BJ (cell line): ENCODE measurements around the gene PPP1R36. TPM values are rescaled to one million over a fixed set of nuclear protein-coding genes. Genes with fewer than 3 reads are reported as not detected.
"Not testable (repeated sequence)": the region's sequence is repeated elsewhere in the genome, so short reads cannot be mapped to it uniquely, and the experiment has no call there.

Source experiments
- CTCF ChIA-PET: fragments of 350-600 bp; formaldehyde crosslinking; extraction: SDS; loops from one replicate; lab custom pipeline; 2021; ENCODE audit warnings: antibody characterized with exemption, inconsistent platforms; lab: Yijun Ruan, JAX
- POLR2A ChIA-PET: fragments of 300-600 bp; sonication (Branson Sonifier 250); formaldehyde crosslinking; extraction: SDS; loops from one replicate; lab custom pipeline; 2021; ENCODE audit warnings: antibody characterized with exemption; lab: Charles Lee
- DNase-seq: peaks from one replicate; pipeline ENCODE4 v3.0.0-alpha.2; 2011; ENCODE audit warnings: low read depth
- H3K27me3 ChIP-seq: 2 replicates; pipeline ENCODE4 v1.6.0; 2011; ENCODE audit warnings: low read length; ENCODE audit not compliant: control insufficient read depth, insufficient read depth
- H3K36me3 ChIP-seq: 2 replicates; pipeline ENCODE4 v1.5.1; 2011; ENCODE audit warnings: low read length; ENCODE audit not compliant: control insufficient read depth, insufficient read depth
- H3K4me3 ChIP-seq: 2 replicates; pipeline ENCODE4 v1.5.1; 2011; ENCODE audit warnings: low read depth, mild to moderate bottlenecking, control low read depth, low read length
- polyA plus RNA-seq: library from polyadenylated mRNA; depleted of rRNA; stranded (reverse); fragments of >200 nt; gene quantifications from 2 replicates; pipeline ENCODE4 v1.2.3, GENCODE V29; 2011
- TF ChIP-seq, protein P1 (sequence below): IDR thresholded peaks from 2 replicates; pipeline ENCODE4 v1.5.1; 2011; ENCODE audit warnings: low read depth, mild to moderate bottlenecking, control low read depth, inconsistent platforms, low read length, moderate library complexity; ENCODE audit not compliant: insufficient read depth

Gene PPP1R36
- polyA plus RNA-seq, 1 experiment: 0.65 TPM

DNA sequence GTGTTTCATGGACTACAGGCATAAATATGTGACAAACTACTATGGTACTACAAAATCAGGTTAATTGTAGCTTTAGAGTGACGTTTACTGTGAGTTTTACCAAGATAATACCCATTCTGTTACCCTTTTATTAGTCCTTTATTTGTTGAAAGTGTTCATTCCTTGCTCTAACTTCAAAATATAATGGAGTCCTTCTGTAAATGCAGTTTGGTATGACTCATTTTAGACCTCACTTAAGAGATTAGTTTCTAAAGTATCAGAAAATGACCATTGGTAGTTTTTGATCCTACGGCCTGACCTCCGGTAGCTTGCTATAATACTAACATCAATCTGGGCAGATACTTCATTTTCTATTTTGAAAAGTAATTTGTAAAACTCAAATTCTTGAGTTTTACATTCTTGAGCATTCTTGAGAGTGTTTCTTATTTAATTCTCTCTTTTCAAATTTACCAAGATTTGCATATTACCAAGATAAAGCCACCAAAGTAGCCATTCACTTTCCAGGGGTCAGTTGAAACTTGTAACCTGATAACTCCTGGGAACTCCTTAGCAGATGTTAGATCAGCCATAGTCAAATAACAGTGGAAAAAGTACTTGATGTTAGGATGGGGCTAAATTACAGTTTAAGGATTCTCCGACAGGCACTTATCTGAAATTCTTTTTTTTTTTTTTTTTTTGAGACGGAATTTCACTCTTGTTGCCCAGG, 5.0 kb upstream of the PPP1R36 start:
- CTCF ChIA-PET: interaction anchor here (0.6 to 7.9 kb wide), 5 partner anchors 85 to 442 kb away, joined by 3 to 91 read pairs (median 5); partner anchors contain the start of gene FNTB
- TF ChIP-seq, protein P1, sequence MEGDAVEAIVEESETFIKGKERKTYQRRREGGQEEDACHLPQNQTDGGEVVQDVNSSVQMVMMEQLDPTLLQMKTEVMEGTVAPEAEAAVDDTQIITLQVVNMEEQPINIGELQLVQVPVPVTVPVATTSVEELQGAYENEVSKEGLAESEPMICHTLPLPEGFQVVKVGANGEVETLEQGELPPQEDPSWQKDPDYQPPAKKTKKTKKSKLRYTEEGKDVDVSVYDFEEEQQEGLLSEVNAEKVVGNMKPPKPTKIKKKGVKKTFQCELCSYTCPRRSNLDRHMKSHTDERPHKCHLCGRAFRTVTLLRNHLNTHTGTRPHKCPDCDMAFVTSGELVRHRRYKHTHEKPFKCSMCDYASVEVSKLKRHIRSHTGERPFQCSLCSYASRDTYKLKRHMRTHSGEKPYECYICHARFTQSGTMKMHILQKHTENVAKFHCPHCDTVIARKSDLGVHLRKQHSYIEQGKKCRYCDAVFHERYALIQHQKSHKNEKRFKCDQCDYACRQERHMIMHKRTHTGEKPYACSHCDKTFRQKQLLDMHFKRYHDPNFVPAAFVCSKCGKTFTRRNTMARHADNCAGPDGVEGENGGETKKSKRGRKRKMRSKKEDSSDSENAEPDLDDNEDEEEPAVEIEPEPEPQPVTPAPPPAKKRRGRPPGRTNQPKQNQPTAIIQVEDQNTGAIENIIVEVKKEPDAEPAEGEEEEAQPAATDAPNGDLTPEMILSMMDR: no peak
- H3K4me3 ChIP-seq: no peak overlapping the region
- no peak for DNase-seq
- no peaks in the 10 kb centered on the region for H3K36me3 ChIP-seq
- no peaks in the 10 kb centered on the region for H3K27me3 ChIP-seq
- POLR2A ChIA-PET: no interaction called here

DNA sequence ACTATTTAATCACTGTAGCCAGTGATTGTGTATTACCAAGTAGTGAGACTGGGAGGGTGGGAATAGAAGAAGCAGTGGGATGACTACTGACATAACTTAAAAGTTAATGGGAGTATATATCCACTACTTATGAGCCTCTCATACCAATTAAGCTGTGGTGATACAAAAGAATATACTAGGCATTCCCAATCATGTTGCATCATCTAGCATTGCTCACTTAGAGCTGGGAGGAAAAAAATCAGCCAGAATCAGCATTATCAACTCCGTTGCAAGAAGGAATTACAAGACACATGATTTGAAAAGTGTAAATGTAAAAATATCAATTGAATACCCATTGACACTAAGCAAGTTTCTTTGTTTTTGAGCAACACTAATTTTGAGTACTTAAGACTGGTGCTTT, 745 bp upstream of the PPP1R36 start:
- ChIA-PET POLR2A (interaction anchor here (1.2 kb wide), 1 partner anchor 9 kb away, joined by 4 read pairs; the partner anchor contains the start of gene HSPA2), CTCF (interaction anchor here (0.7 to 1.6 kb wide), 2 partner anchors 12 to 15 kb away, joined by 3 read pairs; no protein-coding TSS in a partner anchor)
- DNase-seq: no peak
- no peaks in the 10 kb centered on the region for H3K27me3 ChIP-seq
- no peaks in the 10 kb centered on the region for H3K36me3 ChIP-seq
- TF ChIP-seq, protein P1: no peak
- H3K4me3 ChIP-seq: no peak overlapping the region

DNA sequence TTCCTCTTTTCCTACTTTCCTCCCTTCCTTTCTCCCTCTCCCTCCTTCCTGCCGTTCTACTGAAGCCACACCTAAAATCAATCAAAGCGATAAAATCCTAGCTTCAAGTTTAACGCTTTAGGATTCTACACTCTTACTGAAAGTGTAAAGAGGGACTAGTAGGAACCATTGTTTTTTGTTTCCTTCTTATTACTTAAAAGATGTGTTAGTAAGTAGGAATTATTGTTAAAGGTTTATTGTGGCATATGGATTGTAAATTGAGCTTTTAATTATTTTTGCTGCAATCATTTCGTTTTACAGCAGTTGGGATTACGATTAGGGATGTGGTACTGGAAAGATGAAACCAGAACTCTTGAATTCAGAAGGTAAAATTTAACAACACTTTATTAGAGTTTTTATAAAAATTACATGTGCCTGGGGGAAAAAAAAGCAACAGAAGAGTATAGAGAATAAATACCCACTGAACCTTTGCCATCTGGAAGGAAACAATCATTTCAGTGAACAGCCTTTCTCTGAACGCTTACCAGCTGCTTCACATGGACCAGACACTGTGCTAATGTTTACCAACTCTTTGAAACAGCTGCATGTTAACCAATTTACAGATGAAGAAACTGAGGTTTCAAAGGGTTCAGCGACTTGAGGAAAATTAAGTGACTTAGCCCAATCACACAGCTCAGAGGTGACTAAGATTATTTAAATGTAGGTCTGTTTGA, 1.0 kb downstream of the PPP1R36 start:
- no peaks in the 10 kb centered on the region for H3K27me3 ChIP-seq
- TF ChIP-seq, protein P1: no peak
- POLR2A ChIA-PET: no interaction called here
- no peaks in the 10 kb centered on the region for H3K36me3 ChIP-seq
- CTCF ChIA-PET: interaction anchor here (0.6 to 1.4 kb wide), 4 partner anchors 10 to 95 kb away, joined by 3 to 8 read pairs (median 4); partner anchors contain the start of gene HSPA2
- no peak overlapping the region for H3K4me3 ChIP-seq
- DNase-seq: no peak

DNA sequence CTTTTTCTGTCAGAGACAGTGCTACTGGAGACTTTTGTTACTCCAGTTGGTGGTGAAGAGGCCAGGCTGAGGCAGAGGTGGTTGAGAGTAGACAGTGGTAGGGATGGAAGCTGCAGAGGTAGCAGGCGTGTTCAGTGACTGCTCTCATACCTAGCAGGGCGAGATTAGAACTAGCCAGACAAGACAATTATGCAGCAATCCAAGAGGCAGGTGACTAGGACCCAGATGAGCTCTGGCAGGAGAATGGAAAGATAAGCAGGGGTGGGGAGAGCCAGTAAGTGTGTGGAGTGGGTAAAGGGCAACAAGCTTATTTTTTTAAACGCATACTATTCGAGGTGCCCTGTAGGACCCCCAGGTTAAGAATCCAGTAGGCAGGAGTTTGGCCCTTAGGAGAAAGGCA, 4.8 kb downstream of the PPP1R36 start:
- ChIA-PET POLR2A (no interaction called here), CTCF (no interaction called here)
- TF ChIP-seq, protein P1: no peak
- no peak for DNase-seq
- Histone ChIP-seq H3K36me3 (no peaks in the 10 kb centered on the region), H3K27me3 (no peaks in the 10 kb centered on the region), H3K4me3 (no peak overlapping the region)

DNA sequence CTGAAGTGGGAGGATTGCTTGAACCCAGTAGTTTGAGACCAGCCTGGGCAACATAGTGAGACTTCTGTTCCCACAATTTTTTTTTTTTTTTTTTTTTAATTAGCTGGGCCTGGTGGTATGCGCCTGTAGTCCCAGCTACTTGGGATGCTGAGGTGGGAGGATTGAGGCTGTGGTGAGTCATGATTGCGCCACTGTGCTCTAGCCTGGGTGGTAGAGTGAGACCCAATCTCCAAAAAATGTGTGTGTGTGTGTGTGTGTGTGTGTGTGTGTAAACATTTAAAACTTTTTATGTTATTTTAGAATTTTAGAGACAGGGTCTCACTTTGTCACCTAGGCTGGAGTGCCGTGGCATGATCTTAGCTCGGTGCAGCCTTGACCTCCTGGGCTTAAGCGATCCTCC, 6.8 kb downstream of the PPP1R36 start:
- peak; percentile 43 for DNase-seq
- H3K4me3 ChIP-seq: no peak overlapping the region
- no peaks in the 10 kb centered on the region for H3K27me3 ChIP-seq
- POLR2A ChIA-PET: interaction anchor here (0.5 to 0.6 kb wide), 2 partner anchors 16 to 68 kb away, joined by 3 to 4 read pairs; partner anchors contain the start of gene HSPA2
- CTCF ChIA-PET: interaction anchor here (0.7 to 1.6 kb wide), 5 partner anchors 9 to 80 kb away, joined by 3 to 8 read pairs (median 3); no protein-coding TSS in a partner anchor
- TF ChIP-seq, protein P1: no peak
- no peaks in the 10 kb centered on the region for H3K36me3 ChIP-seq

DNA sequence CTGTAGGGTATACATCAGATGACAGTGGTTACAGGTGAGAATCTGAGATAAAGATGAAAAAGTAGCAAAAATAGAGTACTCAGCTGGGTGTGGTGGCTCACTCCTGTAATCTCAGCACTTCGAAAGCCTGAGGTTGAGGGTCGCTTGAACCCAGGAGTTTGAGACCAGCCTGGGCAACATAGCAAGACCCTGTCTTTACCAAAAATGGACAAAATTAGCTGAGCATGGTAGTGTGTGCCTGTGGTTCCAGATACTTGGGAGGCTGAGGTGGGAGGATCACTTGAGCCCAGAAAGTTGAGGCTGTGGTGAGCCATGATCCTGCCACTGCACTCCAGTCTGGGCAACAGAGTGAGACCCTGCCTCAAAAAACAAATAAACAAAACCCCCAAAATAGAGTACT, 8.5 kb downstream of the PPP1R36 start:
- POLR2A ChIA-PET, H3K27me3 ChIP-seq, H3K4me3 ChIP-seq, DNase-seq, H3K36me3 ChIP-seq: not testable (repeated sequence)
- CTCF ChIA-PET: interaction anchor here (1.0 kb wide), 1 partner anchor 79 kb away, joined by 3 read pairs; no protein-coding TSS in a partner anchor
